Parathyroid adenoma (tissue), 2 donors: ENCODE results near the gene NEDD4L.

Source experiments
- H2AFZ ChIP-seq: fragments of 300-600 bp; sonication (generic); one replicate; pipeline ENCODE4 v1.7.0; 2017; ENCODE audit warnings: antibody characterized with exemption, mild to moderate bottlenecking
- H3K27ac ChIP-seq: fragments of 300-600 bp; sonication (generic); one replicate; pipeline ENCODE4 v1.7.0; 2017
- H3K27me3 ChIP-seq: fragments of 300-600 bp; sonication (generic); one replicate; pipeline ENCODE4 v1.7.0; 2017; ENCODE audit warnings: low read length; ENCODE audit not compliant: control insufficient read depth, insufficient read depth
- H3K36me3 ChIP-seq: fragments of 300-600 bp; sonication (generic); one replicate; pipeline ENCODE4 v1.7.0; 2017; ENCODE audit warnings: low read length; ENCODE audit not compliant: control insufficient read depth, insufficient read depth
- H3K4me1 ChIP-seq: fragments of 300-600 bp; sonication (generic); one replicate; pipeline ENCODE4 v1.7.0; 2017; ENCODE audit warnings: control low read depth
- H3K4me2 ChIP-seq: fragments of 300-600 bp; sonication (generic); one replicate; pipeline ENCODE4 v1.7.0; 2017; ENCODE audit warnings: low read length
- H3K4me3 ChIP-seq: fragments of 300-600 bp; sonication (generic); one replicate; pipeline ENCODE4 v1.7.0; 2017; ENCODE audit warnings: low read depth, low read length
- H3K79me2 ChIP-seq: fragments of 300-600 bp; sonication (generic); one replicate; pipeline ENCODE4 v1.7.0; 2017; ENCODE audit warnings: control low read depth
- H3K9ac ChIP-seq: fragments of 300-600 bp; sonication (generic); one replicate; pipeline ENCODE4 v1.7.0; 2017; ENCODE audit warnings: mild to moderate bottlenecking
- H3K9me3 ChIP-seq: fragments of 300-600 bp; sonication (generic); one replicate; pipeline ENCODE4 v1.7.0; 2017; ENCODE audit warnings: low read length; ENCODE audit not compliant: control insufficient read depth
- CTCF ChIP-seq: fragments of 300-600 bp; sonication (generic); IDR thresholded peaks from one replicate; pipeline ENCODE4 v1.7.0; 2017; ENCODE audit warnings: antibody characterized with exemption, mild to moderate bottlenecking
- donor health status: primary hyperparathyroidism.

The NEDD4L gene

GRCh38 chr18:58180738-58181353 is 136.8 kb downstream of the NEDD4L start:
- Histone ChIP-seq H3K9me3 (no peaks in the 10 kb centered on the region), H3K27me3 (no peaks in the 10 kb centered on the region), H3K79me2 (no peaks in the 10 kb centered on the region), H3K9ac (no peak overlapping the region), H3K27ac (no peak overlapping the region), H2AFZ (no peak overlapping the region), H3K36me3 (no peaks in the 10 kb centered on the region), H3K4me1 (peaks cover 37% of the 10 kb centered on the region), H3K4me2 (no peak overlapping the region), H3K4me3 (no peak overlapping the region)
- peak; percentile 97 for TF ChIP-seq CTCF

DNA sequence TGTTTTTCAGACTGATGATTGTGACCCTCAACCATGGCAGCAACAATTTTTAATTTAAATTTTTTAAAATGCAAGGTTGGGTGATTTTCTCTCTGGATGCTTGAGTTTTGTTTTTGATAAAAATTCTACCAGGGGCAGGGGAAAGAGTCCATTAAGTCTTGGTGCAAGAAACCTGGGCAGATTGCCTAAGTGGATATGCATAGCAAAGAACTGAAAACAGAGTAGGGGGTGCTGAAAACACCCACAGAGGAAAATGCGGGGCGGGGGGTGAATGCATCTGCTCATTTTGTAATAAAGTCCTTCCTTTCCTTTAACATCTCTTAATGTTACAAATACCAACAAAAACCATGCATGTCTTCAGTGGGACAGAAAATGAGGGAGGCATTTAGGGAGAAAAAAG is 138.0 kb downstream of the NEDD4L start:
- H3K9ac ChIP-seq: no peak overlapping the region
- no peak overlapping the region for H2AFZ ChIP-seq
- H3K36me3 ChIP-seq: no peaks in the 10 kb centered on the region
- H3K27ac ChIP-seq: no peak overlapping the region
- H3K4me2 ChIP-seq: no peak overlapping the region
- no peak for TF ChIP-seq CTCF
- no peaks in the 10 kb centered on the region for H3K9me3 ChIP-seq
- no peaks in the 10 kb centered on the region for H3K27me3 ChIP-seq
- peaks cover 47% of the 10 kb centered on the region for H3K4me1 ChIP-seq
- no peak overlapping the region for H3K4me3 ChIP-seq
- no peaks in the 10 kb centered on the region for H3K79me2 ChIP-seq

DNA sequence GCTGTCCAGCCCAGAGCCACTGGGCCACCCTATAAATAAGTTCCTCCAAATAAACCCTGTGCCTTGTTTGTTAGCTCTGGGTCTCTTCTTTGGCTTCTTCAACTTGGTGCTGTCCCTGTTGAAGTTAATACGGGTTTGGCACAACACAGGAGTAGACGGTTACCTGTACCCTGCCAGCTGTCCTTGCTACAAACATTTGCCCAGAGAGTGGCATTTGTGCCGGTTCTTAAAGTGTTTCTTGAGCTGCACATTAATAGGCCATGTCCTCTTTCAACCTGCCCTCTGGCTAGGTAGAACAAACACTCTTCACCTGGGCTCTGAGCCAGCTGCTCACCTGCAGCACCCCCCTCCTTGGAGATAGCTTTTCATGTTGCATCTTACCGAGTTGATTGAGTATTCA is 139.2 kb downstream of the NEDD4L start:
- H3K4me1 ChIP-seq: peaks cover 47% of the 10 kb centered on the region
- H2AFZ ChIP-seq: peak overlapping the region; percentile 5
- TF ChIP-seq CTCF: no peak
- peaks cover 4% of the 10 kb centered on the region for H3K79me2 ChIP-seq
- no peak overlapping the region for H3K4me2 ChIP-seq
- H3K9me3 ChIP-seq: no peaks in the 10 kb centered on the region
- no peak overlapping the region for H3K4me3 ChIP-seq
- H3K27me3 ChIP-seq: no peaks in the 10 kb centered on the region
- H3K27ac ChIP-seq: no peak overlapping the region
- no peak overlapping the region for H3K9ac ChIP-seq
- H3K36me3 ChIP-seq: no peaks in the 10 kb centered on the region

DNA sequence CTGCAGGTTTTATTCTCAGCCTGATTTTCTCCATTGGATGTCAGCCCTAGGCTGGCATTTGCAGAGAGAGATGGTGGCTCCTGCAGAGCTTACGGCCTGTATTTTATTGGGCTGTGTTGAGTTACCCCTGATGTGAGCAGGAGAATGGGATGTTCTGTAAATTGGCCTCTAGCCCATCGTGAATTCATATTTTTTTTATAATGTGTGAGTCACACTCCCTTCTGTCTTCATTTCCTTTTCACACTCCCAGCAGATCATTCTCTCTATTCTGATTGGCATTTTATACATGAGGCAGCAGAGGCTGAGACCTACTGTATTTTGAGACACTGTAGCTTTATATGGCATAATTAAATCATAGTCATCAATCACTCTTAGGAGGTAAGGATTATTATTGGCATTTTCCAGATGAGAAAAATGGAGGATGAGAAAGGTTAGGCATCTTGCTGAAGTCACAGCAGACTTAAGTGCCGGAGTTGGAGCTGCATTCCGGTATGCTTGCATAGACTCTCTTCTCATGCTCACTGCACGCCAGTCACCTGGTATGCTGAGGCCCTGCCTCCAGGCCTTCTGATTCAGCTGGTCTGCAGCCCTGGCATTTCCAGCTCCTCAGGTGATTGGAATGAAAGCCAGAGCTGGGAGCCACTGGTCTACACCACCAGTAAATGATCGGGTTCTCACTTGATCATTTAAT is 142.4 kb downstream of the NEDD4L start:
- peak overlapping the region; percentile 26 for H3K27ac ChIP-seq

More for the DNA sequence above, 142.4 kb downstream of the NEDD4L start:
- Histone ChIP-seq H3K79me2 (peaks cover 6% of the 10 kb centered on the region), H3K4me1 (peaks cover 32% of the 10 kb centered on the region), H3K9me3 (no peaks in the 10 kb centered on the region), H2AFZ (peak overlapping the region; percentile 40), H3K27me3 (no peaks in the 10 kb centered on the region), H3K4me3 (no peak overlapping the region), H3K4me2 (no peak overlapping the region), H3K36me3 (no peaks in the 10 kb centered on the region), H3K9ac (no peak overlapping the region)
- TF ChIP-seq CTCF: no peak
